Calu3 (cell line): ENCODE data around the gene C16orf86. TPM values are rescaled to one million over a fixed set of nuclear protein-coding genes. Genes with fewer than 3 reads are reported as not detected.

Experiments used
- BruUV-seq: library from RNA; stranded (reverse); fragments of 400-500 nt; replicated peaks from 2 replicates; lab custom pipeline; 2021; lab: Mats Ljungman, UMichigan
- CTCF ChIA-PET: fragments of 300-600 bp; sonication (Branson Sonifier 250); formaldehyde crosslinking; loops from one replicate; lab custom pipeline; 2022; ENCODE audit warnings: antibody characterized with exemption; lab: Charles Lee
- DNase-seq: peaks from one replicate; pipeline ENCODE4 v3.0.0; 2022
- H3K27ac Mint-ChIP-seq: one replicate; pipeline ENCODE4 v1.8.0; 2022; ENCODE audit warnings: mixed read lengths; ENCODE audit not compliant: unreplicated experiment
- H3K27me3 Mint-ChIP-seq: one replicate; pipeline ENCODE4 v1.8.0; 2022; ENCODE audit warnings: mixed read lengths; ENCODE audit not compliant: unreplicated experiment
- H3K36me3 Mint-ChIP-seq: one replicate; pipeline ENCODE4 v1.8.0; 2022; ENCODE audit warnings: mild to moderate bottlenecking, moderate library complexity, mixed read lengths; ENCODE audit not compliant: insufficient read depth, unreplicated experiment
- H3K4me1 Mint-ChIP-seq: one replicate; pipeline ENCODE4 v1.8.0; 2022; ENCODE audit warnings: mild to moderate bottlenecking, low read depth, mixed read lengths; ENCODE audit not compliant: unreplicated experiment
- H3K4me3 Mint-ChIP-seq: one replicate; pipeline ENCODE4 v1.8.0; 2022; ENCODE audit warnings: mild to moderate bottlenecking, low read depth, moderate library complexity, mixed read lengths; ENCODE audit not compliant: unreplicated experiment
- H3K9me3 Mint-ChIP-seq: one replicate; pipeline ENCODE4 v1.8.0; 2022; ENCODE audit warnings: low read depth, mixed read lengths; ENCODE audit not compliant: unreplicated experiment
- intact Hi-C: fragments of 100-400 bp; cut with micrococcal nuclease; formaldehyde crosslinking; loops from one replicate; pipeline ENCODE4 v1.10.0; 2022; ENCODE audit not compliant: unreplicated experiment
- total RNA-seq: library from RNA; stranded (reverse); gene quantifications from 2 replicates; pipeline ENCODE4 v1.2.3, GENCODE V29; 2022
- TF ChIP-seq, protein P1 (sequence below): fragments of 200-600 bp; IDR thresholded peaks from one replicate; pipeline ENCODE4 v1.8.0; 2022; ENCODE audit warnings: antibody characterized with exemption; ENCODE audit not compliant: unreplicated experiment

Gene C16orf86
- total RNA-seq, 1 experiment from 2014 or later, result 0.68 TPM

DNA sequence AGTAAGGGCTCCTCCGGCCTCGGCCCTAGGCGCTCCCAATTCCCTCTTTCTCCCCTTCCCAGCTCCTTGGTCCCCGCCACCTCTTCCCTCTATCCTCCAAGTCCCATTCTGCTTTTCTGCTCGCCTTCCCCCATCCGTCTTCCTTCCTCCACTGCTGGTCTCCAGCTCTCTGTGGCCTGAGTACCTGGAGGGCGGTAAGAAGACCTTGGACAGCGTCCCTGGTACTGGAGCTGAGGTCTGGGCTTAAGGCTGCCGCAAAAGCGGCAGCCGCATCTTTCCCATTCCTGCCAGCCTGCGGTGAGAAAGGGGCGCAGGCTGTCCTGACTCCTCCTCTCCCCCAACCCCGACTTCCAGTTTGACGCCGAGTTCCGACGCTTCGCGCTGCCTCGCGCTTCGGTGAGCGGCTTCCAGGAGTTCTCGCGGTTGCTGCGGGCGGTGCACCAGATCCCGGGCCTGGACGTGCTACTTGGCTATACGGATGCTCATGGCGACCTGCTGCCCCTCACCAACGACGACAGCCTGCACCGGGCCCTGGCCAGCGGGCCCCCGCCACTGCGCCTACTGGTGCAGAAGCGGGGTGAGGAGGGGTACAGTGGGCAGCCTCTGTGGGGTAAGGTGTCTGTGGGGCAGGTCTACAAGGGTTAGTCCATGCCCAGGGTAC is 5.4 kb upstream of the C16orf86 start:
- Mint-ChIP-seq H3K36me3 (peaks cover 62% of the 10 kb centered on the region), H3K4me3 (peak overlapping the region; percentile 99), H3K27me3 (peaks cover under 1% of the 10 kb centered on the region), H3K4me1 (no peaks in the 10 kb centered on the region), H3K27ac (peak overlapping the region; percentile 96), H3K9me3 (no peaks in the 10 kb centered on the region)
- intact Hi-C loops, result no loop called here
- CTCF ChIA-PET, result interaction anchor here (1.5 to 2.1 kb wide), 3 partner anchors 100 to 140 kb away, joined by 4 to 15 read pairs (median 6); no protein-coding TSS in a partner anchor
- no peak for DNase-seq
- BruUV-seq, result no TSS peak
- TF ChIP-seq, protein P1, sequence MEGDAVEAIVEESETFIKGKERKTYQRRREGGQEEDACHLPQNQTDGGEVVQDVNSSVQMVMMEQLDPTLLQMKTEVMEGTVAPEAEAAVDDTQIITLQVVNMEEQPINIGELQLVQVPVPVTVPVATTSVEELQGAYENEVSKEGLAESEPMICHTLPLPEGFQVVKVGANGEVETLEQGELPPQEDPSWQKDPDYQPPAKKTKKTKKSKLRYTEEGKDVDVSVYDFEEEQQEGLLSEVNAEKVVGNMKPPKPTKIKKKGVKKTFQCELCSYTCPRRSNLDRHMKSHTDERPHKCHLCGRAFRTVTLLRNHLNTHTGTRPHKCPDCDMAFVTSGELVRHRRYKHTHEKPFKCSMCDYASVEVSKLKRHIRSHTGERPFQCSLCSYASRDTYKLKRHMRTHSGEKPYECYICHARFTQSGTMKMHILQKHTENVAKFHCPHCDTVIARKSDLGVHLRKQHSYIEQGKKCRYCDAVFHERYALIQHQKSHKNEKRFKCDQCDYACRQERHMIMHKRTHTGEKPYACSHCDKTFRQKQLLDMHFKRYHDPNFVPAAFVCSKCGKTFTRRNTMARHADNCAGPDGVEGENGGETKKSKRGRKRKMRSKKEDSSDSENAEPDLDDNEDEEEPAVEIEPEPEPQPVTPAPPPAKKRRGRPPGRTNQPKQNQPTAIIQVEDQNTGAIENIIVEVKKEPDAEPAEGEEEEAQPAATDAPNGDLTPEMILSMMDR, result no peak

DNA sequence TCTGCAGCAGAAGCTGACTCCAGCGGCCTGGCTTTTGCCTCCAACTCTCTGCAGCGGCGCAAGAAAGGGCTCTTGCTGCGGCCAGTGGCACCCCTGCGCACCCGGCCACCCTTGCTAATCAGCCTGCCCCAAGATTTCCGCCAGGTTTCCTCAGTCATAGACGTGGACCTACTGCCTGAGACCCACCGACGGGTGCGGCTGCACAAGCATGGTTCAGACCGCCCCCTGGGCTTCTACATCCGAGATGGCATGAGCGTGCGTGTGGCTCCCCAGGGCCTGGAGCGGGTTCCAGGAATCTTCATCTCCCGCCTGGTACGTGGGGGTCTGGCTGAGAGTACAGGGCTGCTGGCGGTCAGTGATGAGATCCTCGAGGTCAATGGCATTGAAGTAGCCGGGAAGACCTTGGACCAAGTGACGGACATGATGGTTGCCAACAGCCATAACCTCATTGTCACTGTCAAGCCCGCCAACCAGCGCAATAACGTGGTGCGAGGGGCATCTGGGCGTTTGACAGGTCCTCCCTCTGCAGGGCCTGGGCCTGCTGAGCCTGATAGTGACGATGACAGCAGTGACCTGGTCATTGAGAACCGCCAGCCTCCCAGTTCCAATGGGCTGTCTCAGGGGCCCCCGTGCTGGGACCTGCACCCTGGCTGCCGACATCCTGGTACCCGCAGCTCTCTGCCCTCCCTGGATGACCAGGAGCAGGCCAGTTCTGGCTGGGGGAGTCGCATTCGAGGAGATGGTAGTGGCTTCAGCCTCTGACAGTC is 4.5 kb upstream of the C16orf86 start:
- Mint-ChIP-seq H3K36me3 (peaks cover 71% of the 10 kb centered on the region), H3K27ac (no peak overlapping the region), H3K4me3 (peak overlapping the region; percentile 99), H3K9me3 (no peaks in the 10 kb centered on the region), H3K27me3 (no peaks in the 10 kb centered on the region), H3K4me1 (no peaks in the 10 kb centered on the region)
- TSS peak; percentile 38 for BruUV-seq
- intact Hi-C loops, result no loop called here
- CTCF ChIA-PET, result interaction anchor here (0.6 to 1.2 kb wide), 2 partner anchors 11 to 156 kb away, joined by 3 read pairs; no protein-coding TSS in a partner anchor
- TF ChIP-seq, protein P1, result no peak
- DNase-seq, result no peak

DNA sequence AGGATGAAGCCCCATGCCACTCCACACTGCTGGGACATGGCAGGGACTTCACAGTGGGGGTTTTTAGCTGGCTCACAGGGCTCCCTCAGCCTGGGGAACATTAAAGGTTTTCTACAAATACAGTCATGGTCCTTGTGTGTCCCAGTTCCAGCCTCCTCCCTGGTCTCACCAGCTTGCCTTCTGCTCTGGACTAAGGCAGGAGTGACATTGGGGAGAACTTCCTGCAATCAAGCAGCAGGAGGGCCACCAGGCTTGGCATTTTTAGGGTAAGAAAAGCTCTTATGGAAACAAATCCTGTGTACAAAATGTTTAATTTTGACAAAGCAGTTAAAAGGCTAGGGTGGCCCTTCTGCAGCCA is 4.0 kb upstream of the C16orf86 start:
- Mint-ChIP-seq H3K27ac (no peak overlapping the region), H3K36me3 (peaks cover 75% of the 10 kb centered on the region), H3K9me3 (no peaks in the 10 kb centered on the region), H3K27me3 (no peaks in the 10 kb centered on the region), H3K4me3 (no peak overlapping the region), H3K4me1 (no peaks in the 10 kb centered on the region)
- intact Hi-C loops, result no loop called here
- TF ChIP-seq, protein P1, result no peak
- BruUV-seq, result no TSS peak
- CTCF ChIA-PET, result interaction anchor here (0.6 to 2.1 kb wide), 3 partner anchors 10 to 157 kb away, joined by 3 to 7 read pairs (median 3); no protein-coding TSS in a partner anchor
- DNase-seq, result no peak

DNA sequence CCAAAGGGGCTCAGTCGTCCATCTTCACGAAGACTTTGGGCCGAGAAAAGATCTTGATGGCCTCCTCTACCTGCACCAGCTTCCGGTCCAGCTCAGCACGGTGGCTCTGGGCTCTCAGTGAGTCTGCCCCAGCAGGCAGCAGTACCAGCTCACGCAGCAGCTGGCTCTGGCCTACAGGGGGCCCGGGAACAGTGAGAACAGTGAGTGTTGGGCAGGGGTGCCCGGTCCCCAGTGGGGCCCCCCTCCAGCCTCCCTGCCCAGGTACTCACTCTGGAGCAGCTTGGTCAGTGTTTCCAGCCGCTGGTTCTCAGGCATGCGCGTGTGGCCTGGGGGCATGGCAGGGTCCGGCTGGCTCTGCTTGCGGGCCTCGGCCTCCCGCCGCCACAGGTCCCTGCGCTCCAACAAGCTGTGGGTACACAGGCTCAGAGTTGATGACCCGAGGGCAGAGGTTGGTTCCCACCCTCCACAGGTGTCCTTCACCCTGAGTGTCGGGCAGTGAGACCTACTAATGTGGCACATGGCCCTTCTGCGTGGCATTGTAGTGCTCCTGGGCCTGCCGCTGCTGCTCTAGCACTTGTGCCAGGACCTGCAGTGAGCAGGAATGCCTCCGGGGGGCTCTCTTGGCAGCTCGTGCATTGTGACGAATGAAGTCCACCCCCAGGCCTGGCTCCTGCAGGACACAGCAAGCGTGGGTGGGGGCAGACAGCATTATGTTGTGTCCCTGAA is 3.3 kb upstream of the C16orf86 start:
- CTCF ChIA-PET, result interaction anchor here (0.6 to 2.1 kb wide), 3 partner anchors 9 to 396 kb away, joined by 3 to 7 read pairs (median 4); no protein-coding TSS in a partner anchor
- Mint-ChIP-seq H3K27me3 (no peaks in the 10 kb centered on the region), H3K27ac (no peak overlapping the region), H3K36me3 (peaks cover 75% of the 10 kb centered on the region), H3K4me3 (no peak overlapping the region), H3K9me3 (no peaks in the 10 kb centered on the region), H3K4me1 (no peaks in the 10 kb centered on the region)
- BruUV-seq, result no TSS peak
- intact Hi-C loops, result no loop called here
- TF ChIP-seq, protein P1, result no peak
- DNase-seq, result peak; percentile 50
